Lower leg skin (tissue), 3 donors: ENCODE data around the gene ABLIM1.

Experiments used
- POLR2A ChIP-seq, 2 donors: fragments of 450-650 bp; IDR thresholded peaks; one replicate each; pipeline ENCODE4 v1.6.1; 2016 to 2017; ENCODE audit warnings: antibody characterized with exemption in 2 of 2, mild to moderate bottlenecking in 1 of 2, moderate library complexity in 1 of 2
- TF ChIP-seq, protein P1 (sequence below), 3 donors: fragments of 450-650 bp; IDR thresholded peaks; one replicate each; pipeline ENCODE4 v1.5.1; 2016; ENCODE audit warnings: antibody characterized with exemption in 3 of 3, mild to moderate bottlenecking in 3 of 3, moderate library complexity in 2 of 3

DNA sequence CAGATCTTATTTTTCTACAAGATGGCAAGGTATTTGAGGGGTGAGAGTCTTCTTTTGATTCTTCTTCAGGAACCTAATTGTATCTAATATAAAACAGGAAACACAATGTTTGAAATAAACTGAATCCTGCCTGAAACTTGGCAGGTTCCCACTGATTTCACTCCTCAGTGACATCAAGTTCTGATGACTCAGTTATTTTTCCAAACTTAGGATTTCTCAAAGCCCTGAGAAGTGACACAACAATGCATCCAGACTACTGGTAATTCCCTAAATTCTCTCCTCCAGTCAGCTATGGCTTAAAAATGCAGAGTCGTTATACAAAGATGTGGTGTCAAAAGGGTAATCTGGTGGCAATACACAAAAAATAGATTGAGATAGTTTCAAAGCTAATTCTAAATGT is 80.9 kb downstream of the ABLIM1 start:
- TF ChIP-seq POLR2A (IDR thresholded peaks at IDR 0.05), result no peak
- TF ChIP-seq, protein P1, sequence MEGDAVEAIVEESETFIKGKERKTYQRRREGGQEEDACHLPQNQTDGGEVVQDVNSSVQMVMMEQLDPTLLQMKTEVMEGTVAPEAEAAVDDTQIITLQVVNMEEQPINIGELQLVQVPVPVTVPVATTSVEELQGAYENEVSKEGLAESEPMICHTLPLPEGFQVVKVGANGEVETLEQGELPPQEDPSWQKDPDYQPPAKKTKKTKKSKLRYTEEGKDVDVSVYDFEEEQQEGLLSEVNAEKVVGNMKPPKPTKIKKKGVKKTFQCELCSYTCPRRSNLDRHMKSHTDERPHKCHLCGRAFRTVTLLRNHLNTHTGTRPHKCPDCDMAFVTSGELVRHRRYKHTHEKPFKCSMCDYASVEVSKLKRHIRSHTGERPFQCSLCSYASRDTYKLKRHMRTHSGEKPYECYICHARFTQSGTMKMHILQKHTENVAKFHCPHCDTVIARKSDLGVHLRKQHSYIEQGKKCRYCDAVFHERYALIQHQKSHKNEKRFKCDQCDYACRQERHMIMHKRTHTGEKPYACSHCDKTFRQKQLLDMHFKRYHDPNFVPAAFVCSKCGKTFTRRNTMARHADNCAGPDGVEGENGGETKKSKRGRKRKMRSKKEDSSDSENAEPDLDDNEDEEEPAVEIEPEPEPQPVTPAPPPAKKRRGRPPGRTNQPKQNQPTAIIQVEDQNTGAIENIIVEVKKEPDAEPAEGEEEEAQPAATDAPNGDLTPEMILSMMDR (IDR thresholded peaks at IDR 0.05), result no peak
